Transverse colon (tissue), 4 donors: ENCODE measurements around the gene CNTFR. TPM values are rescaled to one million over a fixed set of nuclear protein-coding genes. Genes with fewer than 3 reads are reported as not detected.

Source experiments
- DNase-seq: peaks from one replicate; pipeline ENCODE4 v3.0.0-alpha.2; 2019
- H3K27ac ChIP-seq, 4 donors: fragments of 200-600 bp; sonication (generic); 2 replicates each; pipeline ENCODE4 v1.5.1; 2016 to 2018; ENCODE audit warnings: inconsistent platforms in 4 of 4
- H3K27me3 ChIP-seq: fragments of 200-600 bp; sonication (generic); 2 replicates; pipeline ENCODE4 v1.5.1; 2017; ENCODE audit warnings: inconsistent platforms
- H3K36me3 ChIP-seq, 4 donors: fragments of 200-600 bp; sonication (generic); 2 replicates each; pipeline ENCODE4 v1.5.1; 2017 to 2019; ENCODE audit warnings: inconsistent platforms in 4 of 4
- H3K4me1 ChIP-seq, 4 donors: fragments of 200-600 bp; sonication (generic); 2 replicates each; pipeline ENCODE4 v1.5.1; 2017 to 2020; ENCODE audit warnings: inconsistent platforms in 4 of 4
- H3K4me3 ChIP-seq, 4 donors: fragments of 200-600 bp; sonication (generic); 1 replicate in 1 of 4; 2 replicates in 3 of 4; pipeline versions ENCODE4 v1.5.1 to v1.6.1; 2017 to 2019; ENCODE audit warnings: inconsistent platforms in 4 of 4
- H3K9me3 ChIP-seq, 2 donors: fragments of 200-600 bp; sonication (generic); 2 replicates each; pipeline ENCODE4 v1.5.1; 2017 to 2019; ENCODE audit warnings: inconsistent platforms in 2 of 2
- CTCF ChIP-seq, 5 experiments: fragments of 200-600 bp in 3 of 5; fragments of 450-650 bp in 2 of 5; sonication (generic) in 3 of 5; IDR thresholded peaks; 1 replicate in 2 of 5; 2 replicates in 3 of 5; pipeline ENCODE4 v1.5.1; 2016 to 2017; ENCODE audit warnings: antibody characterized with exemption in 5 of 5, inconsistent platforms in 3 of 5, mild to moderate bottlenecking in 2 of 5, moderate library complexity in 1 of 5
- EP300 ChIP-seq: sonication (generic); formaldehyde crosslinking; IDR thresholded peaks from one replicate; pipeline ENCODE4 v1.6.1; 2017; ENCODE audit warnings: antibody characterized with exemption, low read depth
- POLR2A ChIP-seq: fragments of 450-650 bp; IDR thresholded peaks from one replicate; pipeline ENCODE4 v1.6.1; 2016; ENCODE audit warnings: antibody characterized with exemption, mild to moderate bottlenecking, moderate library complexity
- POLR2AphosphoS5 ChIP-seq, 3 donors: sonication (generic); formaldehyde crosslinking; IDR thresholded peaks; one replicate each; pipeline ENCODE4 v1.6.1; 2016; ENCODE audit warnings: antibody characterized with exemption in 3 of 3
- WGBS, 2 donors: methylation state at CpG; one replicate each; pipeline ENCODE4 v1.1.5; 2018; ENCODE audit warnings: low coverage in 1 of 2; 5-methylcytosine and 5-hydroxymethylcytosine counted together
- in situ Hi-C, 4 donors: fragments of 200-750 bp; cut with MboI; loops; one replicate each; pipeline versions ENCODE4 v1.15.0 to v1.15.1; 2017; ENCODE audit warnings: low sequenced_read_pairs in 3 of 4, low pct_ligation_motif_present in 1 of 4, low pct_unique_long_range_greater_than_20kb in 1 of 4
- intact Hi-C: fragments of 100-400 bp; cut with DNase I; formaldehyde crosslinking; loops from one replicate; pipeline ENCODE4 v1.15.1; 2023; ENCODE audit warnings: low total_unique reads
- total RNA-seq, 4 donors: library from RNA; depleted of rRNA; stranded (reverse); fragments of >200 nt; gene quantifications; one replicate each; pipeline ENCODE4 v1.1.0, GENCODE V29; 2016

Gene CNTFR
- total RNA-seq, 4 donors from 2014 or later, result 5.2 to 59.1 (median 6.8) TPM

DNA sequence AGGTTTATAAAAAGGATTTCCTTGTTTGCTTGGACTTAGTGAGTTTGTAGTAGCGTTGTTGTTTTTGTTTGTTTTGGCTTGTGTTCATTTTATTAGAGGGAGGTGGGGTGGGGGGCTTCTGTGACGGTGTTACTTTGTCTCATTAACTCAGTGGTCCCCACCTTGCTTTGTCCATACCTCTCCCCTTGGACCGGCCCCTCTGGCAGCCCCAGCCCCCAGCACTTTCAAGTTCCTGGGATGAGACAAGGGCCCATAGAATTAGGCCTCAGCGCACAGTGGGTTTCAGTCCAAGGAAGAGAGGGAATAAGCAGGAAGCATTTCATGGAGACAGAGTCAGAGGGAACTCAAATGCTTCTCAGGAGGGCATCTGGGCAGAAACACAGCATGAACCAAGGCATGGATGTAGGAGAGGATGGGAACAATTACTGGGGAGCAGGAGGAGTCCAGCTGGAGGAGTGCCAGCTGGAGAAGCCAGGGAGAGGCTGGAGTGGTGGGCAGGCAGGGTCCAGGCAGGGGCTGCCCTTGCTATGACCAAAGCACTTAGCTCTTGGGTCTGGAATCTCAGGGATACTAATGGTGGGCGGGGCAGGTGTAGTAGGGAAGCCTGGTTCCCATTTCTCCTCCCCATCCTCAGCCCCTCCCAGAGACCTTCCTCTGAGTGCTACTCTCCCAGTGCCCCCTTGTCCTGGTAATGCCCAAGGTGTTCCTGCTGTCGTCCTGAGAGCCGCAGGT, 43.3 kb downstream of the CNTFR start:
- in situ Hi-C loops (loop anchor here in 2 of 4 donors (10.0 kb wide), 2 partner anchors 49 to 59 kb away; no protein-coding TSS in a partner anchor), intact Hi-C loops (no loop called here)
- Histone ChIP-seq H3K27me3 (peaks cover 7% of the 10 kb centered on the region), H3K36me3 (no peaks in the 10 kb centered on the region), H3K4me1 (peaks cover 0 to 3% (median 0%) of the 10 kb centered on the region in 4 donors), H3K27ac (no peak overlapping the region), H3K4me3 (no peak overlapping the region), H3K9me3 (no peaks in the 10 kb centered on the region)
- TF ChIP-seq POLR2A (no peak), EP300 (no peak), CTCF (IDR thresholded peaks at IDR 0.05) (no peak), POLR2AphosphoS5 (IDR thresholded peaks at IDR 0.05) (no peak)
- WGBS, 2 donors, result 67 to 72% methylated on average over 1 to 7 of the region's 7 CpGs
- no peak for DNase-seq

DNA sequence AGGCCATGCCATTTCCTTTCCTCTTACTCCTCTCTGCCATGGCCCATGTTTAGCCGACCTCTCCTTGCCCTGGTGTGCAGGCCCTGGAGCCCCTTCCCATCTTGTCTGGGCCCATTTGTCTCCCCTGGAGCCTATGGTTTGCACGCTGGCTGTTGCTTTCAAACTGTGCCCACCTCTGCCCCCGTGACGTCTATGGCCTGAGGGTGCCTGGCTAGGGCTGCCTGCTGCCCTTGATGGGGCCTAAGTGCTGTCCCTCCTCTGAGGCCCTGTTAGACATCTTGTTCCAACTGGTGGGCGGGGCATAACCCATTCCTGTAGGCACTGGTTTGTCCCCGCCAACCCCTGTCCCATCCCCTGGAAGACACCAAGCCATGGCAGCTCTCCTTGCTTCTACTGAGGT, 44.0 kb downstream of the CNTFR start:
- WGBS, 2 donors, result 57 to 83% methylated on average over 1 to 6 of the region's 6 CpGs

GRCh38 chr9:34544035-34544434, 45.5 kb downstream of the CNTFR start:
- intact Hi-C loops (no loop called here), in situ Hi-C loops (loop anchor here in 3 of 4 donors (5.0 to 10.0 kb wide), 3 partner anchors 51 to 61 kb away; no protein-coding TSS in a partner anchor)
- no peak for TF ChIP-seq CTCF (IDR thresholded peaks at IDR 0.05)
- no peak for TF ChIP-seq POLR2A
- no peak for TF ChIP-seq POLR2AphosphoS5 (IDR thresholded peaks at IDR 0.05)
- no peak for TF ChIP-seq EP300
- H3K9me3 ChIP-seq, result no peaks in the 10 kb centered on the region
- no peak for DNase-seq
- H3K27ac ChIP-seq, result no peak overlapping the region
- H3K4me3 ChIP-seq, result no peak overlapping the region
- H3K27me3 ChIP-seq, result peaks cover 7% of the 10 kb centered on the region
- WGBS, 2 donors, result 34 to 59% methylated on average over 5 of the region's 5 CpGs
- H3K4me1 ChIP-seq, result peaks cover 0 to 3% (median 0%) of the 10 kb centered on the region in 4 donors
- H3K36me3 ChIP-seq, result no peaks in the 10 kb centered on the region

More for the DNA sequence above, 44.0 kb downstream of the CNTFR start:
- no peaks in the 10 kb centered on the region for H3K9me3 ChIP-seq
- H3K4me3 ChIP-seq, result no peak overlapping the region
- no peak overlapping the region for H3K27ac ChIP-seq
- H3K36me3 ChIP-seq, result no peaks in the 10 kb centered on the region
- peaks cover 7% of the 10 kb centered on the region for H3K27me3 ChIP-seq
- intact Hi-C loops (no loop called here), in situ Hi-C loops (loop anchor here in 2 of 4 donors (10.0 kb wide), 2 partner anchors 49 to 59 kb away; no protein-coding TSS in a partner anchor)
- TF ChIP-seq POLR2AphosphoS5 (IDR thresholded peaks at IDR 0.05), result no peak
- TF ChIP-seq CTCF (IDR thresholded peaks at IDR 0.05), result no peak
- TF ChIP-seq EP300, result no peak
- TF ChIP-seq POLR2A, result no peak
- H3K4me1 ChIP-seq, result peaks cover 0 to 3% (median 0%) of the 10 kb centered on the region in 4 donors
- DNase-seq, result no peak

DNA sequence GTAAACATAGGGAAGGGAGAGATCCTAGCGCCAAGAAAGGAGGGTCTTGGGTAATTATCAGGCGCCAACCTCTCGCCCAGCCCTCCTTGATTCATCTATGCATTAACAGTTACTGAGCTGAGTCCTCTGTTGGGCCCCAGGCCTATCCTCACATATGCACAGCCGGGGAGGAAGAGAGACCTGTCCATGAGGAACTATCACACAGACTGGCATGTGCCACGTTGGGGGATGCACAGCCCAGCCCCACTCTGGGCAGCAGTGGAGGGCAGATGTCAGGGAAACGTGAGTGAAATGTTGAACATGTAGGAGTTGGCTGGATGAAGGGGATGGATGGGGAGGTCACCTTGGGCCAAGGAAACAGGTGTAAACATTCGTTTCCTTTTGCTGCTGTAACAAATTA, 48.0 kb downstream of the CNTFR start:
- H3K4me3 ChIP-seq, result no peak overlapping the region
- H3K36me3 ChIP-seq, result no peaks in the 10 kb centered on the region
- WGBS, 2 donors, result 65 to 94% methylated on average over 3 to 7 of the region's 7 CpGs
- H3K27me3 ChIP-seq, result peaks cover 7% of the 10 kb centered on the region
- no peak for DNase-seq
- no peak overlapping the region for H3K27ac ChIP-seq
- intact Hi-C loops (no loop called here), in situ Hi-C loops (loop anchor here in 3 of 4 donors (5.0 to 10.0 kb wide), 3 partner anchors 53 to 63 kb away; no protein-coding TSS in a partner anchor)
- no peaks in the 10 kb centered on the region for H3K9me3 ChIP-seq
- TF ChIP-seq EP300, result no peak
- no peak for TF ChIP-seq CTCF (IDR thresholded peaks at IDR 0.05)
- no peak for TF ChIP-seq POLR2AphosphoS5 (IDR thresholded peaks at IDR 0.05)
- TF ChIP-seq POLR2A, result no peak
- no peaks in the 10 kb centered on the region for H3K4me1 ChIP-seq
